ENCODE measurements around the gene PRMT7. TPM values are rescaled to one million over a fixed set of nuclear protein-coding genes. Genes with fewer than 3 reads are reported as not detected.

The PRMT7 gene
- total and polyA plus RNA-seq, 2 of the 8 experiments (the other 6 are each of a cell fraction or from before 2014, with no cell fraction given) = 48.2 to 49.3 TPM

DNA sequence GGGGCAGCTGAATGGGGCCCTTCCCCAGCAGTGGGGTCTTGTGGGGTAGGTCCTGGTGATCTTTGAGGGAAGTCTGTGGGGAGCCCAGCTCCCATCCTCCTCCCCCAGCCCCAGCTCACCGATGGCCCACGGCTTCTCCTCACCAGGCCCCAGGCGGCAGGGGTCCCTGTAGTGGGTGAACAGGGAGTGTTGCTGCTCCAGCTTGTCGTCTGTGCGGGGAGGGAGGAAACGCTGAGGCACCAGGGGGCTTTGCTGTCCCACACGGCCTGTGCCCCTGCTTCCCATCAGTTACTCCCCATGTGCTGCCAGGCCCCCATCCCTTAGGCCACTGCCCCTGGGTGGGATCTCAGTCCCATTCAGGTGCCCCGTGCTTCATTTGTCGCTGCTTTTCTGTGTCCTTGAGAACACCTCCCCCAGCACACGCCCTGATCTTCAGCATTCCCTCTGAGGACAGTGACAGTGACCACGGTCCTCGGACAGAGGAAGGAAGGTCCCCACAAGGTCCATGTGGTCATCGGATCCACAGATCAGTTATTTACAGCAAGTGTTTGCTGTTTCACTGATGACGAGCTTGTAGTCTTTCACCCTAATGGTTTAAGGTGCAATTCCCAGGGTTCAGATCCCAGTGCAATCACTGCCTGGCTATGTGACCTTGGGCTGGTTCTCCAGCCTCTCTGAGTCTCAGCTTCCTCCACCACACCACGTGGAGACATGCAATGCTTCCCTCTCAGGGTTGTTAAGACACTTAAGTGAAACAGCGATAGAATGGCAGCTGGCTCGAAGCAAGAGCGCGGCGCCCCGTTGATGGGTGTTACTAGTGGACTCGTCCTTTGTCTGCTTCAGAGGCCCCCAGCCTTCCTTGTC is 53.1 kb downstream of the PRMT7 start:
- CTCF ChIA-PET (ENCODE audit: partially characterized antibody) = interaction anchor here (0.5 to 14.3 kb wide), 34 partner anchors 9 to 786 kb away, joined by 3 to 221 read pairs (median 4); partner anchors contain the start of genes SLC7A6 and SMPD3
- no peak overlapping the region for H2BK5ac ChIP-seq (ENCODE audit: low read depth, low read length)
- H3K9me3 ChIP-seq (ENCODE audit: insufficient read depth in 2 of 2, low read depth in 1 of 2, low read length in 1 of 2) = no peaks in the 10 kb centered on the region
- H3K4me3 ChIP-seq (ENCODE audit: extremely low read depth in 1 of 4, insufficient read depth in 2 of 4, low read depth in 3 of 4, low read length in 4 of 4) = no peak overlapping the region
- H3K14ac ChIP-seq (ENCODE audit: insufficient read length) = no peak overlapping the region
- no peak overlapping the region for H4K91ac ChIP-seq (replicated peaks; ENCODE audit: insufficient read length, low read length)
- no peak overlapping the region for H3K9ac ChIP-seq (replicated peaks in 1 of 4; ENCODE audit: extremely low read depth in 1 of 4, low read depth in 3 of 4, low read length in 3 of 4)
- DNase-seq (ENCODE audit: low read depth in 1 of 2, low spot score in 2 of 2) (no peak), FAIRE-seq (no peak)
- H3K23ac ChIP-seq (ENCODE audit: insufficient read length) = no peak overlapping the region
- 90% methylated on average over 21 of the region's 22 CpGs; no CpG with 5 or more reads in 1 of the 2 experiments for WGBS, 2 experiments (ENCODE audit: extremely low coverage in 1 of 2, insufficient coverage in 1 of 2, insufficient read length in 1 of 2, insufficient replicate concordance in 2 of 2, low coverage in 1 of 2, low lambda C conversion rate in 2 of 2, missing lambda C conversion rate in 1 of 2)
- H3K79me2 ChIP-seq (ENCODE audit: control insufficient read depth in 1 of 2, insufficient read depth in 2 of 2, low read length in 2 of 2) = no peaks in the 10 kb centered on the region
- H2AK5ac ChIP-seq (ENCODE audit: low read depth, low read length) = no peak overlapping the region
- H2BK15ac ChIP-seq (ENCODE audit: low read length) = no peak overlapping the region
- H3K18ac ChIP-seq (ENCODE audit: extremely low read depth, low read length) = no peak overlapping the region
- H3K27ac ChIP-seq (ENCODE audit: low read depth, low read length) = no peak overlapping the region
- no peaks in the 10 kb centered on the region for H3K36me3 ChIP-seq (ENCODE audit: control insufficient read depth in 2 of 4, insufficient read depth in 4 of 4, low read length in 3 of 4)
- H3K4me2 ChIP-seq (ENCODE audit: insufficient read depth in 1 of 2, low read depth in 2 of 2, low read length in 2 of 2) = no peak overlapping the region
- H2BK12ac ChIP-seq (ENCODE audit: low read depth, low read length) = no peak overlapping the region
- no peaks in the 10 kb centered on the region for H3K23me2 ChIP-seq (ENCODE audit: low read depth, low read length)
- H2BK120ac ChIP-seq (replicated peaks; ENCODE audit: low read depth, low read length) = no peak overlapping the region
- no peaks in the 10 kb centered on the region for H3K27me3 ChIP-seq (replicated peaks in 1 of 4; ENCODE audit: control insufficient read depth in 3 of 4, extremely low read depth in 1 of 4, insufficient read depth in 3 of 4, low read length in 3 of 4)
- H4K8ac ChIP-seq (ENCODE audit: extremely low read depth, insufficient read depth, low read length) = no peak overlapping the region
- H3K4ac ChIP-seq (replicated peaks; ENCODE audit: insufficient read length, low read depth, low read length) = no peak overlapping the region
- no peak overlapping the region for H2AFZ ChIP-seq (ENCODE audit: low read length)
- no peak overlapping the region for H3K56ac ChIP-seq (replicated peaks; ENCODE audit: insufficient read length, low read depth, low read length)
- POLR2A ChIA-PET (ENCODE audit: partially characterized antibody) = interaction anchor here (0.6 to 3.1 kb wide), 8 partner anchors 10 to 148 kb away, joined by 3 to 9 read pairs (median 3); partner anchors contain the start of genes PRMT7 and SLC7A6OS
- no peaks in the 10 kb centered on the region for H4K20me1 ChIP-seq (replicated peaks in 1 of 2; ENCODE audit: control insufficient read depth in 1 of 2, insufficient read depth in 2 of 2, low read length in 2 of 2)
- H3K79me1 ChIP-seq (ENCODE audit: low read depth, low read length) = no peaks in the 10 kb centered on the region
- H4K5ac ChIP-seq (ENCODE audit: insufficient read length, low read depth, low read length) = no peak overlapping the region
- H3K4me1 ChIP-seq (replicated peaks in 1 of 4; ENCODE audit: control insufficient read depth in 3 of 4, insufficient read depth in 4 of 4, low read length in 3 of 4) = peaks cover 0 to 3% (median 3%) of the 10 kb centered on the region in 4 experiments; a peak in 3 of 7 replicates
- no peak overlapping the region for H2BK20ac ChIP-seq (ENCODE audit: low read length)
- no peak for TF ChIP-seq BRCA1 (IDR thresholded peaks at IDR 0.05; ENCODE audit: low read depth, low read length)
- TF ChIP-seq SIX5 (IDR thresholded peaks at IDR 0.05; ENCODE audit: low read depth, low read length) = no peak
- TF ChIP-seq HDAC2 (IDR thresholded peaks at IDR 0.05; ENCODE audit: borderline replicate concordance in 1 of 2, low read depth in 2 of 2, low read length in 2 of 2) = no peak
- TF ChIP-seq CBX8 (IDR thresholded peaks at IDR 0.05; ENCODE audit: borderline replicate concordance, low read depth, low read length) = no peak
- no peak for TF ChIP-seq CTBP2 (IDR thresholded peaks at IDR 0.05; ENCODE audit: borderline replicate concordance, insufficient read depth, insufficient read length, low read length)
- no peak for TF ChIP-seq RBBP5 (IDR thresholded peaks at IDR 0.05; ENCODE audit: borderline replicate concordance, low read depth, low read length)
- TF ChIP-seq GTF2F1 (IDR thresholded peaks at IDR 0.05; ENCODE audit: borderline replicate concordance, low read depth, low read length) = no peak
- no peak for TF ChIP-seq POLR2A (IDR thresholded peaks at IDR 0.05; ENCODE audit: control extremely low read depth in 1 of 2, low read depth in 2 of 2, low read length in 2 of 2)
- no peak for TF ChIP-seq KDM4A (IDR thresholded peaks at IDR 0.05; ENCODE audit: low read depth, low read length, severe bottlenecking)
- TF ChIP-seq YY1 (IDR thresholded peaks at IDR 0.05; ENCODE audit: low read depth, low read length) = no peak
- no peak for TF ChIP-seq NANOG (IDR thresholded peaks at IDR 0.05; ENCODE audit: insufficient read depth, low read depth, low read length, poor library complexity, severe bottlenecking)
- no peak for TF ChIP-seq BACH1 (IDR thresholded peaks at IDR 0.05; ENCODE audit: low read length)
